ENCODE results near the gene EFHD2.

DNA sequence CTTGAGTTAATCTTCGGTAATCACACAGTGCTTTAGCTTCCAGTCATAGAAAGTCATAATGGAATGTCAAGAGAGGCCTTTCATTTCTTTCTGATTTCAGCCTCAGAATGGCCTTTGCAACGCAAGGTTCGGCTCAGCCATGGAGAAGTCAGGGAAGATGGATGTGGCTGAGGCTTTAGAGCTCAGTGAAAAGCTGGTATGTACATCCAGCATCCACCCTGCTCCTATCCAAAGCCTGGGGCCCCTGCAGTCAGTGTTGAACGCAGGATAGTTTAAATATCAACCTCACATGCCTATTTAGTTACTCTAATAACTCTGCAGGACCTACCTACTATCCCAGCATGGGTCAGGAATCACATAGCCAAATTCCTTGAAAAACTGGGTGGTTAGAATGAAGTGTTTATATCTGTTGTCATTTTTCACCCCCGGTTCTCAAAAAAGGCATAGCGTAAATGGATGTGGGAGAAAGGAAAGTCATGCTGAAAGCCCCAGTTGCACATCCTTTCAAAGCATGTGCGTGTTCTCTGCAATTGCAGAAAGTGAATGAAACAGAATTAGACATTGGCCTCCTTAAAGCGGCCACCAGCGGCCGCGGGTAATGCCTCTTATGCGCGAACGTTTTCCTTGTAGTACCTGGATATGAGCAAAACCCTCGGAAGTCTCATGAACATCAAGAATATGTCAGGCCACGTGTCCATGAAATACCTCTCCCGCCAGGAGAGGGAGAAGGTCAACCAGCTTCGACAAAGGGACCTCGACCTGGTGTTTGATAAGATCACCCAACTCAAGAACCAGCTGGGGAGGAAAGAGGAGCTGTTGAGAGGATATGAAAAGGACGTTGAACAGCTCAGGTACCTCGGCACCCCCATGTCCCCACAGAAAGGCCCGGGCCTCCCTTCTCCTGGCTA lies 28.8 kb upstream of the EFHD2 start:
- no peak for TF ChIP-seq CTCF (IDR thresholded peaks at IDR 0.05)
- TF ChIP-seq POLR2A (IDR thresholded peaks at IDR 0.05): no peak

Data from Peyer's patch (tissue), 4 donors.